ENCODE data around the gene SLFN12L.

- TF ChIP-seq CTCF (IDR thresholded peaks at IDR 0.05; ENCODE audit: low read depth, low read length) (no peak), EZH2phosphoT487 (IDR thresholded peaks at IDR 0.05; ENCODE audit: low read depth) (no peak)
Measured at GRCh38 chr17:35578929-35579432, 41.5 kb upstream of the SLFN12L start.
